Fibroblast of the aortic adventitia (primary cell): ENCODE data around the gene AFTPH. TPM values are rescaled to one million over a fixed set of nuclear protein-coding genes. Genes with fewer than 3 reads are reported as not detected.
A peak's percentile ranks its signal among the peaks of the same experiment; 100 is the strongest.

Experiments
- DNase-seq: peaks from one replicate; pipeline ENCODE4 v3.0.0-alpha.2; 2010; ENCODE audit warnings: low read depth
- H3K4me3 ChIP-seq: 2 replicates; pipeline ENCODE4 v1.5.1; 2011; ENCODE audit warnings: low read depth, mild to moderate bottlenecking, control low read depth, low read length, moderate library complexity
- total RNA-seq: library from RNA; depleted of rRNA; stranded (reverse); fragments of >200 nt; gene quantifications from 2 replicates; pipeline ENCODE4 v1.2.3, GENCODE V29; 2012; ENCODE audit warnings: low replicate concordance
- TF ChIP-seq, protein P1 (sequence below): IDR thresholded peaks from 2 replicates; pipeline ENCODE4 v1.5.1; 2011; ENCODE audit warnings: mild to moderate bottlenecking, low read length, control low read depth, inconsistent platforms; ENCODE audit not compliant: insufficient read depth

Gene AFTPH
- total RNA-seq, 1 donor, result 23.6 TPM

DNA sequence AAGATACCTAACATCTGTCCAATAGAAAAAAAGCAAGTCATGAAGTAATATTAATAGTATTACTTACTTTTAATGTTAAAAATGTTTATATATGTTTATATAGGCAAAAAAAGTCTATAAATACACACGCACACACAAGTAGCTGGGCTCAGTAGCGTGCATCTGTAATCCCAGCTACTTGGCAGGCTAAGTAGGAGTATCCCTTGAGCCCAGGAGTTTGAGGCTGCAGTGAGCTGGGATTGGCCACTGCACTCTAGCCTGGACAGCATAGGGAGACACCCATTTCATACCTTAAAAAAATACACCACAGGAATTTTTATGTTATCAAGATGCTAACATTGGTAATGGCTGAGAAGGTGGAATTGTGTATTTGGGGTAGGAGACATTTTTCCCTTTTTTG lies 17.4 kb upstream of the AFTPH start:
- TF ChIP-seq, protein P1, sequence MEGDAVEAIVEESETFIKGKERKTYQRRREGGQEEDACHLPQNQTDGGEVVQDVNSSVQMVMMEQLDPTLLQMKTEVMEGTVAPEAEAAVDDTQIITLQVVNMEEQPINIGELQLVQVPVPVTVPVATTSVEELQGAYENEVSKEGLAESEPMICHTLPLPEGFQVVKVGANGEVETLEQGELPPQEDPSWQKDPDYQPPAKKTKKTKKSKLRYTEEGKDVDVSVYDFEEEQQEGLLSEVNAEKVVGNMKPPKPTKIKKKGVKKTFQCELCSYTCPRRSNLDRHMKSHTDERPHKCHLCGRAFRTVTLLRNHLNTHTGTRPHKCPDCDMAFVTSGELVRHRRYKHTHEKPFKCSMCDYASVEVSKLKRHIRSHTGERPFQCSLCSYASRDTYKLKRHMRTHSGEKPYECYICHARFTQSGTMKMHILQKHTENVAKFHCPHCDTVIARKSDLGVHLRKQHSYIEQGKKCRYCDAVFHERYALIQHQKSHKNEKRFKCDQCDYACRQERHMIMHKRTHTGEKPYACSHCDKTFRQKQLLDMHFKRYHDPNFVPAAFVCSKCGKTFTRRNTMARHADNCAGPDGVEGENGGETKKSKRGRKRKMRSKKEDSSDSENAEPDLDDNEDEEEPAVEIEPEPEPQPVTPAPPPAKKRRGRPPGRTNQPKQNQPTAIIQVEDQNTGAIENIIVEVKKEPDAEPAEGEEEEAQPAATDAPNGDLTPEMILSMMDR, result no peak

DNA sequence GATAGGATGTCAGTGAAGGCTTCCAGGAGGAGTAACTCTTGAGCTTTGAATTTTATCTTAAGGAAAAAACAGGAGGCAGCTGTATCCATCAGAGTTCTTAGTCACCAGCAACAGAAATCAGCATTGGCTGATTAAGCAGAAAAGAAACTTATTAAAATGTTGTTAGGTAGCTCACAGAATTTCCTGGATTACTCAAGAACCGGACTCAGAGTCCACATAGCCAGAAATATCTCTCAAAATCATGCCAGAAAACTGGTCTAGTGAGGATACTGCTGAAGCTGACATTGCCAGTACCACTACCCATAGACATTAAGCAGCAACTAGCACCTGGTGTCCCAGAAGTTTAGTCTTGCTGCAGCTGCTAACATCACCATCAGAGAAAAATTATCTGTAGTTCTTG lies 10.1 kb upstream of the AFTPH start:
- TF ChIP-seq, protein P1, result no peak
- no peak overlapping the region for H3K4me3 ChIP-seq
- DNase-seq, result peak; percentile 26

More for the DNA sequence above, 17.4 kb upstream of the AFTPH start:
- no peak overlapping the region for H3K4me3 ChIP-seq
- DNase-seq, result no peak

DNA sequence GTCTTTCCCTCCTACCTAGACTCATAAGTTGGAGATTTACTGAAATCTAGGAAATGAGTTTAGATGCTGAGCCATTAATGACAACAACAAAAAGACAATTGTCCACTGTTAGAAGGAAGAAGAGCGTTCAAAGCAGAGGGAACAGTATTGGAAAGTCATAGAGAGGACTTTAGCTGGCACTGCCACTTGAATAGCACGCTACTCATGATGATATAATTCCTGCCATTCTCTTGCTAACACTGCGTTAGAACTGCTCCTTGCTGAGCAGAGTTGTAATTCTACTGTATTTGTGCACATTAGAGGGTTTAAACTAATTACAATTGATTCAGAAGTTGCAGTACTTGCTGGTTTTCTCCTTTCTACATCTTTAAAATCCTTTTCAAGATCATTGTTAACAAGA lies 9.0 kb upstream of the AFTPH start:
- TF ChIP-seq, protein P1, result no peak
- no peak overlapping the region for H3K4me3 ChIP-seq
- DNase-seq, result no peak

DNA sequence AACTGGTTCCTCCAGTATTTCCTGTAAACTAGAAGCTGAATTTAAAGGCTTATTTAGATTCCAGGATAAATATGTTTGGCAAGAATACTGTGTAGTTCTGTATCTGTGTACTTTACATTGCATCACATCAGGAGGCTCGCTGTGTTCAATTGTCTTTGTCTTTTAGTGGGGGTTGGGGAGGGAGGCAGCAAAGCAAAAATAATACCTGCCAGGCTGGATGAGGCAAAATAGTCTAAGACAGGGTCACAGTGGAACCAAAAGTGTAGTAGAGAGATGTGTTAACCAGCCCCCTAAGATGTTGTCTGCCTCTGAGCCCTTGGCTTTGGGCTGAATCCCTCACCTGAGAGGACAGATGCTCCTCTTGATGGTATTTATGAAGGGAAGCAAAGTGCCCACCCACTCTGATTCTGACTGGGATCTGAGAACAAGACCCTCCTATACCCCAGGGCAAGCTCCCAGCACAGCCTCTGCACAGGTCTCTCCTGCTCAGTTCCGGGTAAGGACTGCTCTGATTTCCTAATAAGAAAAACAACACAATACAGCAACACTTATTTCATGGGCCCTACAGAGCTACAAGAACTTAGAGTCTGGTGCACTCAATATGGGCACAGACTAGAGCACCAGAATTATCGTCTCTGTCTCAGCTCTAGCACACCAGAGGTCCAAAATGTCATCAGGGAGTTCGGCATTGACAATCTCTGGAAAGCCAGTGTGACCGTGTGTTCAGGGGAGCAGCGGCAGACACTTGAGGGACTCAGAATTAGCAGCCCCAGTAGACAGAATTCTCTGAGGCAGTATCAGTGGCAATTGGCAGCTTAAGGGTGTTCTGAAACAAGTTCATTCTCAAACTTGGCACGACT lies 7.2 kb upstream of the AFTPH start:
- DNase-seq, result no peak
- H3K4me3 ChIP-seq, result no peak overlapping the region
- TF ChIP-seq, protein P1, result no peak

DNA sequence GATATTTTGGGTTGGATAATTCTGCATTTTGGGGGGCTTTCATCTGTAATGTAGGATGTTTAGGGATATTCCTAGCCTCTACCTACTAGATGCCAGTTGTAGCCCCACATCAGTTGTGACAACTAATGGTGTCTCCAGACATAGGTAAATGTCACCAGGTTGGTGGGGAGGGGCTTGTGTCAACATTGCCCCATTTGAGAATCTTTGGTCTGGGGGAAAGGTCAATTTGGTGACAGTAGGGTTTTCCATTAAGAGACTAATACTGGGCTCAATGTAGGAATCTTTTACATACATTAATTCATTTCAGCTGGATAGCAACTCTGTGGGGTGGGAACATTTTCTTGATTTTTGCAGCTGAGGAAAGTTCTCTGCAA lies 6.6 kb upstream of the AFTPH start:
- TF ChIP-seq, protein P1, result no peak
- DNase-seq, result no peak
- no peak overlapping the region for H3K4me3 ChIP-seq

DNA sequence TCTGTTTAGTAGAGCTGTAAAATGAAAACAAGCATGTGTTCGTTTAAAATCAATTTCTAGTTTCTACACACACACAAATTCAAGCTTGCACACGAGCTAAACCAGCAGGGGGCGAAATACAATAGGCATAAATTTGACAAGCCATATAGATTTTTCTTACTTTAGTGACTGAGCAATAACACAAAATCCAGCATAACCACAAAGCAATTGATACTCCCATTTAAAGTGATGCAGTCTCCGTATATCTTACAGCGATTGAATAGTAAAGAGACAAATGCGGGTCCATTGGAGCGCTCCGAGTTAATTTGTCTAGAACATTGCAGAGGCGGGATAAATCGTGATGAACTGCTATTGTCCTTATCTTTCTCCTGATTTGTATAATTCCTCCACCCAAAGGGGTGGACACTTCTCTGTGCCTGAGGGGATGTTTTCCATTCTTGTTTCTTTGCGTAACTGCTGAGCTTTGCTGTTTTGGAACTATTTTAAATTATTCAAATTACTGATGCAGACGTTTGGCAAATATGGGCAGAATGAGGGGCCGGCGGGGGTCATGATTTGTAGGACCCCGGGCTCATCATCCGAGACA lies 1.2 kb upstream of the AFTPH start:
- peak; percentile 93 for DNase-seq
- TF ChIP-seq, protein P1, result peak; percentile 82
- peak overlapping the region; percentile 90 for H3K4me3 ChIP-seq
